Measurements from ENCODE around the gene ZNF469. TPM values are rescaled to one million over a fixed set of nuclear protein-coding genes. Genes with fewer than 3 reads are reported as not detected.

The ZNF469 gene
- polyA plus RNA-seq, 3 donors from 2014 or later = 0.11 to 0.65 TPM; not detected in 1

DNA sequence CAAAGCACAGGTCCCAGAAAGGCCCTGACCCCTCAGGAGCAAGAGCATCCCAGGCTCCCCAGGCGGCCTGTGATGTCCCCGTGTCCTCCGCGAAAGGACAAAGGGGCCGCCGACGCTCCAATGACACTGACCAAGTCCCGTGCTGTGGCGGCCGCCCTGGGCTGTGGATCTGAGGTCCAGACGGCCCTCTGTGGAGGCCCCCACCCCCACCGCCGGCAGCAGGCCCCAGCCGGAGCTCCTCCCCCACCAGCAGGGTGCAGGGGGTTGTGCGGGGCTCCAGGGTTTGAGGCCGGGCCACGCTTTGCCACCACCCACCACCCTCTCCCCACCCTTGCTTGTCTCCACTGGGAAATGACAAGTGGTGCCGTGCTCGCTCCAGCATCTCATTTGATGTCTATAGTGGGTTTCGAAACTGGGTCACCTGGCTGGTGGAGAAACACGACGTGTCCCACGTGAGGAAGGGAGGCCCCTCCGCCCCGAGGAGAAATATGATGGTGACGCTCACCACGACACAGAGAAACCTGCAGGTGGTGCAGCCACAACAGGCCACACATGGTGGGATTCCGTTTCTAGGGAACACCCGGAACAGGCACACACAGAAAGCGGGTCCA is 31.2 kb upstream of the ZNF469 start:
- DNase-seq = no peak
- Mint-ChIP-seq H3K4me3 (no peak overlapping the region), H3K27ac (no peak overlapping the region), H3K36me3 (no peaks in the 10 kb centered on the region), H3K27me3 (ENCODE audit: low read depth in 3 of 3) (peaks cover 0 to 1% (median 0%) of the 10 kb centered on the region in 3 donors), H3K9me3 (no peaks in the 10 kb centered on the region), H3K4me1 (peaks cover 0 to 9% of the 10 kb centered on the region in 2 donors)

DNA sequence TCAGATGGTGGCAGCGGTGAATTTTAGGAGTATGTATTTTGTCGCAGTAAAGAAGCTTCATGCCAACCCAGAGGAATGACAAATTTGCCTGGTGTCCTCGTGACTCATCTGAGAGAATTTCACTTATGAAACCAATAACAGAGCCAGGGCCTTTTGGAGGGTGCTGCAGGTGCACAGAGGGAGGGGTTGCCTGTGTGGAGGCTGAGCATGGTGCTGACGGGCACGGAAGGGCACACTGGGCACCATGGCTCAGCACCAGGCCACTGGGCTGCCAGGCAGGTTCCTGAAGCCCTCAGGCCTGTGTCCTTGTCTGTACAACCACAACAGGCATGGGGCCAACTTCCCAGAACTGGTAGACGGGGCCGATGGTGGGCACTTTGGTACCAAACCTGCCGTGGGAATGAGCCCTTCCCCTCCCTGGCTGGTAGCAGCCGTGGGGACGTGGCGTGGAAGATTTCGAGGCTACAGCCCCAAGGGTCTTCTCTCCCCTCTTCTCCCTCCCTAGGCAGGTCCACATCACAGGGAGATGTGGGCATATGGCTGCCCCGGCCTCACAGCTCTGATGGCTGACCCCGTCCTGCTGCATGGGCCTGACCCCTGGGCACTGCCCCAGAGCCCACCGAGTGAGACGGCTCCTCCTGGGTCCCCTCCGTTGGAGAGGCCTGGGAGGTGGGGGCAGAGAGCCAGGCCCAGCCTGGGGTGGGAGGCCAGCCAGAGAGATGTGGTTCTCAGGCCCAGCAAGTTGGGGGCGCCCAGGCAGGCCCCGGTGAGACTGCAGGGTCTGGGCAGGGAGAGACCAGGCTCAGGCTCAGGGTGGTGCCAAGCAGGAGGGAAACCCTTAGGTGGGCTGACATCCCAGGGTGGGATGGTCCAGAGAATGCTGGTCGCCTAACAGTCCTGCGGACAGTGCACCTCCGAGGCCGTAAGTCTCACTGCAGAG is 30.2 kb upstream of the ZNF469 start:
- Mint-ChIP-seq H3K4me1 (peaks cover 0 to 8% of the 10 kb centered on the region in 2 donors), H3K27me3 (ENCODE audit: low read depth in 3 of 3) (peaks cover 0 to 1% (median 0%) of the 10 kb centered on the region in 3 donors), H3K27ac (no peak overlapping the region), H3K9me3 (no peaks in the 10 kb centered on the region), H3K36me3 (no peaks in the 10 kb centered on the region), H3K4me3 (no peak overlapping the region)
- DNase-seq = no peak

- H3K27ac Mint-ChIP-seq = no peak overlapping the region
- H3K27me3 Mint-ChIP-seq (ENCODE audit: low read depth in 3 of 3) = no peaks in the 10 kb centered on the region
- no peaks in the 10 kb centered on the region for H3K36me3 Mint-ChIP-seq
Measured at GRCh38 chr16:88353232-88353631, 29.5 kb upstream of the ZNF469 start.

GRCh38 chr16:88353691-88354090 is 29.1 kb upstream of the ZNF469 start:
- Mint-ChIP-seq H3K9me3 (no peaks in the 10 kb centered on the region), H3K4me1 (peaks cover 0 to 5% of the 10 kb centered on the region in 2 donors), H3K4me3 (no peak overlapping the region), H3K27ac (no peak overlapping the region), H3K36me3 (no peaks in the 10 kb centered on the region), H3K27me3 (ENCODE audit: low read depth in 3 of 3) (no peaks in the 10 kb centered on the region)
- DNase-seq = no peak

More at GRCh38 chr16:88353232-88353631, 29.5 kb upstream of the ZNF469 start:
- Mint-ChIP-seq H3K4me3 (no peak overlapping the region), H3K4me1 (peaks cover 0 to 6% of the 10 kb centered on the region in 2 donors), H3K9me3 (no peaks in the 10 kb centered on the region)
- no peak for DNase-seq

- no peaks in the 10 kb centered on the region for H3K36me3 Mint-ChIP-seq
- no peak for DNase-seq
- H3K27ac Mint-ChIP-seq = no peak overlapping the region
- no peak overlapping the region for H3K4me3 Mint-ChIP-seq
- H3K9me3 Mint-ChIP-seq = no peaks in the 10 kb centered on the region
- peaks cover 0 to 2% of the 10 kb centered on the region in 2 donors for H3K4me1 Mint-ChIP-seq
- H3K27me3 Mint-ChIP-seq (ENCODE audit: low read depth in 3 of 3) = peaks cover 0 to 3% (median 0%) of the 10 kb centered on the region in 3 donors
Measured at GRCh38 chr16:88354229-88355092, 28.3 kb upstream of the ZNF469 start.

DNA sequence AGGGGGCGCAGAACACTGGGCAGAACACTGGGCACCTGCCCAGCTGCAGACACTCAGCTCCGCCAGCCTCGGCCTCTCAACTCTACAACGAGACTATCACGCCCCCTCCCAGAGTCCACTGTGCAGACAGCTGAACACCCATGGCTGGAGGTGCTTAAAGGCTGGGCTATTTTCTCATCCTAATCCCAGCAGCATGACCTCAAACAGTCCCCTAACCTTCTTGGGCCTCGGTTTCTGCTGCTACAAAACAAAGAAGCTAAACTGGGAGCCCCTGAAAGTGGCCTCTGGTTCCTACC is 27.7 kb upstream of the ZNF469 start:
- Mint-ChIP-seq H3K4me3 (no peak overlapping the region), H3K9me3 (no peaks in the 10 kb centered on the region)

GRCh38 chr16:88355389-88356123 is 27.2 kb upstream of the ZNF469 start:
- no peak overlapping the region for H3K27ac Mint-ChIP-seq
- H3K9me3 Mint-ChIP-seq = no peaks in the 10 kb centered on the region
- H3K4me3 Mint-ChIP-seq = no peak overlapping the region
- no peaks in the 10 kb centered on the region for H3K4me1 Mint-ChIP-seq
- no peaks in the 10 kb centered on the region for H3K36me3 Mint-ChIP-seq
- DNase-seq = no peak
- H3K27me3 Mint-ChIP-seq (ENCODE audit: low read depth in 3 of 3) = peaks cover 0 to 3% (median 3%) of the 10 kb centered on the region in 3 donors

More for the DNA sequence above, 27.7 kb upstream of the ZNF469 start:
- DNase-seq = no peak
- H3K36me3 Mint-ChIP-seq = no peaks in the 10 kb centered on the region
- no peak overlapping the region for H3K27ac Mint-ChIP-seq
- H3K4me1 Mint-ChIP-seq = no peaks in the 10 kb centered on the region
- peaks cover 0 to 3% (median under 1%) of the 10 kb centered on the region in 3 donors for H3K27me3 Mint-ChIP-seq (ENCODE audit: low read depth in 3 of 3)

DNA sequence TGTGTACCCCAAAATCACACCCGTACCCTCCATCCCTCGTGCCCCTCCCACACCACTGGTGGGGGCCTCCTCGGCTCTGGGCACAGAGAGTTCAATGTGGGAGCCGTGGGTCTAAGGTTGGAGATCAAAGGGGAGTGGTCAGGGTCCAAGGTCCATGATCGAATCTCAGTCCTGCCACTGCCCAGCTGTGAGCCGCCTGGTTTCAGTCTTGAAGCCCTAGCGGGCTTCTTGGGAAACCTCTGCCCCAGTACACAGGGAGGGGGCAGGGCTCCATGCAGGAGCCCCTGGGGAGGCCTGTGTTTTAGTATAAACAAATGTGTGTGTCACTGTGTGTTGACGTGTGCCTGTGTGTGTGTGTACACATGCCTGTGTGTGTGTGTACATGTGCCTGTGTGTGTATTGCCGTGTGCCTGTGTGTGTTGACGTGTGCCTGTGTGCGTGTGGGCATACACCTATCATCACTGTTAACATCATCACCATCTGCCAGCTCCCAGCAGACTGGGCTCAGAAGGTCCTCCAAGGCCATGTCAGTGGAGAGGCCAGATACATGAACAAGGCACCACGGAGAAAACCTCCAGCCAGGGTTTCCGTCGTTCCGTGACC is 26.5 kb upstream of the ZNF469 start:
- Mint-ChIP-seq H3K4me1 (no peaks in the 10 kb centered on the region), H3K27me3 (ENCODE audit: low read depth in 3 of 3) (peaks cover 0 to 3% (median 3%) of the 10 kb centered on the region in 3 donors), H3K36me3 (no peaks in the 10 kb centered on the region), H3K9me3 (no peaks in the 10 kb centered on the region), H3K27ac (no peak overlapping the region), H3K4me3 (no peak overlapping the region)
- DNase-seq = no peak

DNA sequence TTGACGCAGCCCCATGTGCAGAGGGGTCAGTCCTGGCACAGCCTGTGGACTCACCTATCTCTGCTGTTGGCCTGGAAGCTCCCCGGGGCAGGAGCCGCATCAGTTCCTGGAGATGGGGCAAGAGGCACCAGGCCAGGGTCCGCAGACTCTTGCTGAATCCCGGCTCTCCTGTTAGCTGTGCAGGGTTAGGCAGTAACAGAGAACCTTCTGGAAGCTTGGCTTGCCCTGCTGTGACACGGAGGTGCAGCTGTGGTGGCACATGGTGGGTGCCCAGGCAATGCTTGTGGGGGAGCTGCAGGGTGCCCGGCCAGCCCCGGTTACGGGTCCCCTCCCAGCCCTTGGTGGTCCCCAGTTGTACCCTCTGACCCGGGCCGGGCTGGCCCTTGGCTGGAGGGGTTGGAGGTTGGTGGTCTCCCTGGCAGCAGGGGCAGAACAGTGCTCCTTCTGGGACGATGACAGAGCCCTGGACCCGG is 26.0 kb upstream of the ZNF469 start:
- Mint-ChIP-seq H3K9me3 (no peaks in the 10 kb centered on the region), H3K27ac (no peak overlapping the region), H3K4me1 (no peaks in the 10 kb centered on the region), H3K36me3 (no peaks in the 10 kb centered on the region), H3K27me3 (ENCODE audit: low read depth in 3 of 3) (peaks cover 0 to 3% (median 3%) of the 10 kb centered on the region in 3 donors), H3K4me3 (no peak overlapping the region)
- DNase-seq = no peak

DNA sequence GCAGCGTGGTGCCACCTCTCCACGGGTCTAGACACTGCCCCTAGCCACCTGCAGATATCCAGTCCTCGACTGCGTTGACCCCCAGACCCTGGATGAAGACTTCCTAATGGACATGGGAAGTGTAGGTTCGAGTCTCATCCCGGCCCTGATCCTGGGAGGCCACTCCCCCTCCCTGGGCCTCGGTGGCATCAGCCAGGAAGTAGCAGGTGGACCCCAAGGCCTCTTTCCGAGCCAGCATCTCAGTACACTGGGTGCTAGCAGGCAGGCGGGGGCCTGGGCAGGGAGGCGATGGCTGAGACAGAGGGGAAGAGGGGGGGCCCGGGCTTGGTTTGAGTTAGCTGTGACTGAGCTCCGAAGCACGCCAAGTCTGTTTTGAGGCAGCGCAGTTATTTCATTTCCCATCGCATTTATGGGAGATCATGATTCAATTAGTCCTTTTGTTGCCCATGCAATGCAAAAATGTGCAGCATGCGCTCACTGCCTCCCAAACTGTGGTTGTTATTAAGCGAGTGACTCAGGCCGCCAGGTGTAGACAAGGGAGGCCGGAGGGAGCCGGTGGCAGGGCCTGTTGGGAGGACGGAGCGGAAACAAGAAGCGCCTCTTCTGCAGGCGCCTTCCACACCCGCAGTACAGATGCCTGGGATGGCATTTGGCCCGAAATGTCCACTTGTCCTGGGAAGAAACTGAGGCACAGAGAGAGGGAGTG is 25.3 kb upstream of the ZNF469 start:
- no peak for DNase-seq
- no peaks in the 10 kb centered on the region for H3K4me1 Mint-ChIP-seq

GRCh38 chr16:88358023-88358420 is 24.7 kb upstream of the ZNF469 start:
- Mint-ChIP-seq H3K4me3 (no peak overlapping the region), H3K27me3 (ENCODE audit: low read depth in 3 of 3) (peaks cover 2 to 3% (median 3%) of the 10 kb centered on the region in 3 donors), H3K36me3 (no peaks in the 10 kb centered on the region), H3K27ac (no peak overlapping the region), H3K4me1 (no peaks in the 10 kb centered on the region), H3K9me3 (peaks cover 0 to 8% (median 2%) of the 10 kb centered on the region in 6 donors)
- DNase-seq = no peak

More for the DNA sequence above, 25.3 kb upstream of the ZNF469 start:
- no peak overlapping the region for H3K4me3 Mint-ChIP-seq
- H3K27me3 Mint-ChIP-seq (ENCODE audit: low read depth in 3 of 3) = peaks cover 2 to 3% (median 3%) of the 10 kb centered on the region in 3 donors
- no peak overlapping the region for H3K27ac Mint-ChIP-seq
- H3K36me3 Mint-ChIP-seq = no peaks in the 10 kb centered on the region
- H3K9me3 Mint-ChIP-seq = peaks cover 0 to 2% (median under 1%) of the 10 kb centered on the region in 6 donors

DNA sequence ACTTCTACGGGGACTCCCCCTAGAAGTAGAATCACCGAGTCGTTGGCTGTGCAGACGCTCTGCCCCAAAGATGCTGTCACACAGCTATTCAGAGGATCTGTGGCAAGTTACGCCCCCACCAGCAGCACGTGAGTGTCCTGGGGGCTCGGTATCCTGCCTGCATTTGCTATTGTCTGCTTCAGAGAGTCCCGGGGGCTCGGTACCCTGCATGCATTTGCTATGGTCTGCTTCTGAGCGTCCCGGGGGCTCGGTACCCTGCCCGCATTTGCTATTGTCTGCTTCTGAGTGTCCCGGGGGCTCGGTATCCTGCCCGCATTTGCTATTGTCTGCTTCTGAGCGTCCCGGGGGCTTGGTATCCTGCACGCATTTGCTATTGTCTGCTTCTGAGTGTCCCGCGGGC is 23.8 kb upstream of the ZNF469 start:
- H3K4me3 Mint-ChIP-seq = no peak overlapping the region
- H3K27ac Mint-ChIP-seq = no peak overlapping the region
- no peaks in the 10 kb centered on the region for H3K4me1 Mint-ChIP-seq
- peaks cover 0 to 11% (median 2%) of the 10 kb centered on the region in 6 donors for H3K9me3 Mint-ChIP-seq
- no peak for DNase-seq
- no peaks in the 10 kb centered on the region for H3K36me3 Mint-ChIP-seq
- H3K27me3 Mint-ChIP-seq (ENCODE audit: low read depth in 3 of 3) = peaks cover 2 to 5% (median 3%) of the 10 kb centered on the region in 3 donors

Measured in immature natural killer cell (primary cell).